Fibroblast of pulmonary artery (primary cell): Measurements from ENCODE around the gene PDE4D.

Source experiments
- DNase-seq: peaks from one replicate; pipeline ENCODE4 v3.0.0-alpha.2; 2010; ENCODE audit warnings: low read depth
- H3K4me3 ChIP-seq: replicated peaks from 2 replicates; pipeline ENCODE4 v1.5.1; 2011; ENCODE audit warnings: low read depth, mild to moderate bottlenecking, control low read depth, low read length, moderate library complexity
- TF ChIP-seq, protein P1 (sequence below): IDR thresholded peaks from 2 replicates; pipeline ENCODE4 v1.5.1; 2011; ENCODE audit warnings: mild to moderate bottlenecking, control low read depth, low read length, inconsistent platforms; ENCODE audit errors: missing control alignments

Gene PDE4D

DNA sequence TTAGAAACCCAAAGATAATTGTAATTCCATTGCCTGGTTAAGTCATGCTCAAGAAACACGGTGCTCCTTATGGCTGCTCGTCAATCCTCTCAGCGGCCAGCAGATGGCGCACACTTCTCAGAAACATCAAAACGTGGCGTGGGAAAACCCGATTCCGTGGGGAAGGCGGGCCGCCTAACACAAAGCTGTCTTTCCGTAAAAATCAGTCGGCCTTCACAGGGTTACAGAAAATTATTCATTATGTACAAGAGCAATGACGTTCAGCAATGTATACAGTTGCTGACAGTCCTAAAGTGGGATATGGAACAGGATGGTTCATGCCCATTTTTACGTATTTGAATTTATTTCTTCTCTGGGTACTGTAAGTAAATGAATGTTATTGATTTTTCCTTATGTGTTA is 83.5 kb downstream of the PDE4D start:
- peak; percentile 85 for DNase-seq
- peak overlapping the region; percentile 9 for H3K4me3 ChIP-seq
- TF ChIP-seq, protein P1, sequence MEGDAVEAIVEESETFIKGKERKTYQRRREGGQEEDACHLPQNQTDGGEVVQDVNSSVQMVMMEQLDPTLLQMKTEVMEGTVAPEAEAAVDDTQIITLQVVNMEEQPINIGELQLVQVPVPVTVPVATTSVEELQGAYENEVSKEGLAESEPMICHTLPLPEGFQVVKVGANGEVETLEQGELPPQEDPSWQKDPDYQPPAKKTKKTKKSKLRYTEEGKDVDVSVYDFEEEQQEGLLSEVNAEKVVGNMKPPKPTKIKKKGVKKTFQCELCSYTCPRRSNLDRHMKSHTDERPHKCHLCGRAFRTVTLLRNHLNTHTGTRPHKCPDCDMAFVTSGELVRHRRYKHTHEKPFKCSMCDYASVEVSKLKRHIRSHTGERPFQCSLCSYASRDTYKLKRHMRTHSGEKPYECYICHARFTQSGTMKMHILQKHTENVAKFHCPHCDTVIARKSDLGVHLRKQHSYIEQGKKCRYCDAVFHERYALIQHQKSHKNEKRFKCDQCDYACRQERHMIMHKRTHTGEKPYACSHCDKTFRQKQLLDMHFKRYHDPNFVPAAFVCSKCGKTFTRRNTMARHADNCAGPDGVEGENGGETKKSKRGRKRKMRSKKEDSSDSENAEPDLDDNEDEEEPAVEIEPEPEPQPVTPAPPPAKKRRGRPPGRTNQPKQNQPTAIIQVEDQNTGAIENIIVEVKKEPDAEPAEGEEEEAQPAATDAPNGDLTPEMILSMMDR = peak; percentile 89

DNA sequence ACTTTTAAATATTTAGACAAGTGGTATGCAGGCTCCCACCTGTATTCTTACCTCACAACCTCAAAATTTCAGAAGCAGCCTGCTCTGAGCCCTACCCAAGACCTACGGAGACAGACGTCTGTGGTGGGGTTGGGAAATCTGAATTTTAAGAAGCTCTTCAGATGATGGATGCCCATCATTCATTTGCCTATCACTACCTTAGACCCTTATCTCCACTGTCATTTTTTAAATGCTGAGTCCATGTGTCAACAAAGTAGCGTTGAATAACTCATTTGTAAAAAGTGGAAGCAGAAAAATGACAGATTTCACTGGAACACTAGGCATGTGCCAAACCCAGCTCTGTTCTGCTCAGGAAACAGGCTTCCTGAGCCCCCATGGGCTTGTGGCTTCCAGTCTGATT is 85.7 kb downstream of the PDE4D start:
- TF ChIP-seq, protein P1 = no peak
- no peak overlapping the region for H3K4me3 ChIP-seq
- DNase-seq = no peak

DNA sequence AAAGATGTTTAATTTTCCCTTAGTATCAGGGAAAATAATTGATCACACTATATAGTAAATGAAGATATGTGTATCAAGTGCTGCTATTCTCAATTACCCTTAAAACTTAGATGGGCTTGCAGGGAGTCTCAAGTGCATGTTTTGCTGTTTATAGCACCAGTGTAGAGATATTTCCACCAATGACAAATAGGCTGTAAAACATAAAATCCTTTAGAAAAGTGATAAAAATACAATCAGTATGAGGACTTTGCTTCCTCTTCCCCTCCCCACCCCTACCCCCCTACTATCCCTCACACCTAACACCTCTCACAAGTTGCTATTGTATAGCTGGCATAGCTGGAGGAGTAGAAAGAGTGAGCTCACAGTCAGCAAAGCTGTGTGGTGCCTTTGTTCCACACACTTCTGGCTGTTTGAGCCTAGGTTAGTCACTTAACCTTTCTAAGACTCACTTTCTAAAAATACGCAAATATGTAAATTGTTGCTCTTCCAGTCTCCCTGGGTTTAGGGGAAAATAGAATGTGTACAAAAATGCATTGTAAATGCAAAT is 93.1 kb downstream of the PDE4D start:
- no peak overlapping the region for H3K4me3 ChIP-seq
- no peak for DNase-seq
- TF ChIP-seq, protein P1 = no peak

DNA sequence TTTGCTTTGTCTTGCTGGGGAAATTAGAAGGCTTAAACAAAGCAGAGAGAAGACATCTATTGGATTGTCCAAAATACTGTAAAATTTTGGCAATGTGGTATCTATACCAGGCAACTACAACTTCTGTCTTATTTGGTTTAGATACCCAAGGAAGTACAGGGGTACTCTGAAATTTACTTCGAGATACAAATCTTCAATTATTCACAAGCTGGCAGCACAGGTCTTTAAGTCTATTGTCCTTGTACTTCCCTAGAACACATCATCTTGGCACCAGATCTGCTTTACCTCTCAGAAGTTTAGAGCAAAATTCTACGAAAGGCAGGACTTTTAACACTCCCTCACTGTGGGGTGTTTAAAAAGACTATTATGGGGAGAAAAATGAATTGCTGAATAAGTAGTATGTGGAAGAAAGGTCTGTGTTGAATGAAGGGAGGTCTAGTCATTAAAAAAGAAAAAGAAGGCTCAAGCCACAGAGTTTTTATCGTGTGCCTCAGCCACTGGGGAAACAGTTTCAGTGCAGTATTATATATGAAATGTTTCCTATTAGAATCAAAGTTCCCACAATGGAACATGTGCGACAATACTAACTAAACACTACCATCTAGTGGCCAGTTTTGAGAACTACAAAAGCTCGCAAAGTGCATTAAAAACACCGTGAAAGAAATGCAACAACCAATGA is 93.7 kb downstream of the PDE4D start:
- TF ChIP-seq, protein P1 = peak; percentile 64
- DNase-seq = peak; percentile 82
- no peak overlapping the region for H3K4me3 ChIP-seq

DNA sequence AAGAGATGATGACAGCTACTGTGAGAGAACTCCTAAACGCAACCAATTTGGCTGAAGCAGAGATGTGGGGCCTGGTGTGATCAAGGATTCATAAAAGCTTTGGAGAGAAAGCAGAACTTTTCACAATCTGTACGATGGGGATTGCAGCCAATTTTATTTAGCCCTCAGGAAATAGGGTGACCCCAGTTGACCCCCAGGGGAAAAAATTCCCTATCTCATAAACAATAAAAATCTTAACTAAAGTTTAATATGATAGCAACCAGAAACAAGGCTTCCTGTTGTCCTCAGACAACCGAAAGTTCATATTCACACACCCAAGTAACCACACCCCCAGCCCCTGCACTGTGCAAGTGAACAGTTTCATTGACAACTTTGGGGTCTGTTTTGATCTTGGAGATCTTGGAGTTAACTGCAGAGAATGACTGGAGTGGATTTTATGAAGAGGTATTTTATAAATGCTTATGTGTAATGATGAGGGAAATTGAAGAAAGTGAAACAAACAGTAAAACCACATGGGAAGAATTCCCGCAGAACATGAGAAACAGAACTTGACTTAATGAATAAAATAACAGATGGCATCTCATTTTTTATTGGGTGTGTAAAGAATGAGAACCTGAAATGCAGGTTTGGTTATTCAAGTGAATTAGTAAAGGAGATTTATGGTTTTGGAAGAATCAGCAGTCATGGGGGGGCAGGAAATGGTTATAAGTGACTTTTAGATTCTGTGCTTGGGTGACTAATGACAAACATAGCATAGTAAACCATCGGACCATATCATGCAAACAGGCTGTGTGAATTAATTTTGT is 94.5 kb downstream of the PDE4D start:
- TF ChIP-seq, protein P1 = no peak
- no peak overlapping the region for H3K4me3 ChIP-seq
- peak; percentile 35 for DNase-seq

DNA sequence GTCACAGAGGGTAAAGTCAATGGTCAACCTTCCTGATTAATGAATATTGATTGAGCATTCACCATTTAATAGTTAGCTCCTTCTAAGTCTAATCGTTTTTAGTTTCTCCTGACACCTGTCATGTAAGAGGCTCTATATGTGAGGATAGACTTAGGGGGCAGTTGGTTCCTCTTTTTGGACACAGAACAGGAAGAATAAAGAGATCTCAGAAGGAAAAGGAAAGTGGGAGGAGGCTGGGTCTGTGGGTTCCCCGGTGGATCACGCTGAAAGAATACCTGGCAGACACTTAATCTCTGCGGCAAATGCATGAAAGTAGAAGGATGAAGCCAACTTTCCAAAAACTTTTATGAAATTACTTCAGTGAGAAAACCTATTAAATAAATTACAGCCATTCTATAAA is 98.4 kb downstream of the PDE4D start:
- no peak for DNase-seq
- no peak overlapping the region for H3K4me3 ChIP-seq
- TF ChIP-seq, protein P1 = no peak
